Superior temporal gyrus (tissue), 1 donor: ENCODE data around the gene SPATA21.
"Not testable (repeated sequence)": the region's sequence is repeated elsewhere in the genome, so short reads cannot be mapped to it uniquely, and the experiment has no call there.

Experiments
- DNase-seq: peaks from one replicate; pipeline ENCODE4 v3.0.0-alpha.2; 2016; ENCODE audit errors: extremely low spot score

The SPATA21 gene

GRCh38 chr1:16436946-16437474, at the start of gene SPATA21:
SPATA21 (minus strand) TSS chr1:16437424; CDS start chr1:16431371, 6,053 bp downstream.
- no peak for DNase-seq

- not testable (repeated sequence) for DNase-seq
Measured at GRCh38 chr1:16487011-16487410, 49.8 kb upstream of the SPATA21 start.

GRCh38 chr1:16486316-16486715, 49.1 kb upstream of the SPATA21 start:
- not testable (repeated sequence) for DNase-seq

- no peak for DNase-seq
Measured at GRCh38 chr1:16484931-16485330, 47.7 kb upstream of the SPATA21 start.

- no peak for DNase-seq
Measured at GRCh38 chr1:16484501-16484835, 47.2 kb upstream of the SPATA21 start.

- not testable (repeated sequence) for DNase-seq
Measured at GRCh38 chr1:16483639-16484500, 46.6 kb upstream of the SPATA21 start.

GRCh38 chr1:16483146-16483545, 45.9 kb upstream of the SPATA21 start:
- not testable (repeated sequence) for DNase-seq

GRCh38 chr1:16478091-16478490, 40.9 kb upstream of the SPATA21 start:
- no peak for DNase-seq

GRCh38 chr1:16475771-16476770, 38.8 kb upstream of the SPATA21 start:
- DNase-seq = not testable (repeated sequence)

GRCh38 chr1:16474891-16475290, 37.7 kb upstream of the SPATA21 start:
- DNase-seq = not testable (repeated sequence)

- no peak for DNase-seq
Measured at GRCh38 chr1:16474166-16474800, 37.1 kb upstream of the SPATA21 start.

GRCh38 chr1:16468558-16468957, 31.3 kb upstream of the SPATA21 start:
- no peak for DNase-seq

- DNase-seq = no peak
Measured at GRCh38 chr1:16464917-16465625, 27.8 kb upstream of the SPATA21 start.

- DNase-seq = no peak
Measured at GRCh38 chr1:16462773-16463330, 25.6 kb upstream of the SPATA21 start.

GRCh38 chr1:16461681-16462080, 24.5 kb upstream of the SPATA21 start:
- no peak for DNase-seq

GRCh38 chr1:16459352-16459925, 22.2 kb upstream of the SPATA21 start:
- peak; percentile 35 for DNase-seq

- DNase-seq = no peak
Measured at GRCh38 chr1:16458831-16459230, 21.6 kb upstream of the SPATA21 start.

- not testable (repeated sequence) for DNase-seq
Measured at GRCh38 chr1:16456151-16456550, 18.9 kb upstream of the SPATA21 start.

GRCh38 chr1:16454909-16455308, 17.7 kb upstream of the SPATA21 start:
- not testable (repeated sequence) for DNase-seq

GRCh38 chr1:16451841-16452528, 14.8 kb upstream of the SPATA21 start:
- DNase-seq = no peak
